ENCODE measurements around the gene CBLIF.

The CBLIF gene

GRCh38 chr11:59779487-59779886 is 65.8 kb downstream of the CBLIF start:
- Histone ChIP-seq H3K27ac (no peak overlapping the region), H3K36me3 (peaks cover 31 to 94% (median 84%) of the 10 kb centered on the region in 11 experiments), H3K4me3 (no peak overlapping the region)

More at GRCh38 chr11:59779487-59779886, 65.8 kb downstream of the CBLIF start:
- H3K4me2 ChIP-seq: no peak overlapping the region
- H4K20me1 ChIP-seq: no peaks in the 10 kb centered on the region; a peak in 3 of 22 replicates
- peaks cover 0 to 43% (median 12%) of the 10 kb centered on the region in 10 experiments; a peak in 14 of 20 replicates for H3K4me1 ChIP-seq
- no peaks in the 10 kb centered on the region for H3K27me3 ChIP-seq
- peaks cover 10 to 30% (median 27%) of the 10 kb centered on the region in 11 experiments for H3K9me3 ChIP-seq (replicated peaks in 1 of 11)
- TF ChIP-seq Cebpa-rat (IDR thresholded peaks at IDR 0.05): no peak
- no peak overlapping the region for H3K9ac ChIP-seq

Measured in BLaER1 treated with 17β-estradiol and CSF1 and Interleukin-3, amounts not matched to agents 10 nM and 100 nM (cell line).